WTC11 (cell line): ENCODE measurements around the gene JAZF1. TPM values are rescaled to one million over a fixed set of nuclear protein-coding genes. Genes with fewer than 3 reads are reported as not detected.

Experiments
- ATAC-seq: fragments of 200-7000 bp; cut with Tn5 transposase; 2 replicates; pipeline ENCODE4 v1.10.0; 2021; ENCODE audit warnings: mild to moderate bottlenecking, moderate library complexity
- CTCF ChIA-PET: fragments of 300-600 bp; sonication (Branson Sonifier 250); formaldehyde crosslinking; loops from one replicate; lab custom pipeline; 2021; ENCODE audit warnings: antibody characterized with exemption; lab: Charles Lee
- POLR2A ChIA-PET: fragments of 350-600 bp; sonication (Branson Sonifier 250); formaldehyde crosslinking; loops from one replicate; lab custom pipeline; 2021; ENCODE audit warnings: antibody characterized with exemption; lab: Charles Lee
- DNase-seq: peaks from one replicate; pipeline ENCODE4 v3.0.0; 2021; ENCODE audit warnings: low spot score
- H3K27ac Mint-ChIP-seq: 2 replicates; pipeline ENCODE4 v1.8.0; 2021; ENCODE audit warnings: mixed read lengths
- H3K27me3 Mint-ChIP-seq: 2 replicates; pipeline ENCODE4 v1.8.0; 2021; ENCODE audit warnings: low read depth, mild to moderate bottlenecking, moderate library complexity, mixed read lengths
- H3K36me3 Mint-ChIP-seq: 2 replicates; pipeline ENCODE4 v1.8.0; 2021; ENCODE audit warnings: mixed read lengths
- H3K4me1 Mint-ChIP-seq: 2 replicates; pipeline ENCODE4 v1.8.0; 2022; ENCODE audit warnings: mixed read lengths
- H3K4me3 Mint-ChIP-seq: 2 replicates; pipeline ENCODE4 v1.8.0; 2021; ENCODE audit warnings: mild to moderate bottlenecking, moderate library complexity, mixed read lengths
- H3K9me3 Mint-ChIP-seq: 2 replicates; pipeline ENCODE4 v1.8.0; 2021; ENCODE audit warnings: mixed read lengths
- ATF1 ChIP-seq: sonication (generic); formaldehyde crosslinking; IDR thresholded peaks from 2 replicates; pipeline ENCODE4 v1.8.1; 2023; ENCODE audit warnings: mild to moderate bottlenecking, moderate library complexity, missing genetic modification reagents
- ELF4 ChIP-seq: sonication (generic); formaldehyde crosslinking; IDR thresholded peaks from 2 replicates; pipeline ENCODE4 v1.8.1; 2022; ENCODE audit warnings: low read depth, mild to moderate bottlenecking, moderate library complexity, missing genetic modification reagents
- PRDM15 ChIP-seq: sonication (generic); formaldehyde crosslinking; IDR thresholded peaks from 2 replicates; pipeline ENCODE4 v1.8.0; 2022; ENCODE audit warnings: missing genetic modification reagents
- USF1 ChIP-seq: sonication (generic); formaldehyde crosslinking; IDR thresholded peaks from 2 replicates; pipeline ENCODE4 v1.8.0; 2022; ENCODE audit warnings: mild to moderate bottlenecking, missing genetic modification reagents
- ZNF219 ChIP-seq: sonication (generic); formaldehyde crosslinking; IDR thresholded peaks from 2 replicates; pipeline ENCODE4 v1.8.0; 2023; ENCODE audit warnings: missing genetic modification reagents, mild to moderate bottlenecking, borderline replicate concordance
- ZNF425 ChIP-seq: fragments of 250-450 bp; sonication (Bioruptor Pico); conservative IDR thresholded peaks from 2 replicates; pipeline ENCODE4 v1.9.0; 2021; ENCODE audit warnings: mild to moderate bottlenecking
- ZSCAN18 ChIP-seq: fragments of 250-450 bp; sonication (Bioruptor Pico); IDR thresholded peaks from 2 replicates; pipeline ENCODE4 v2.1.2; 2022; ENCODE audit warnings: mild to moderate bottlenecking, moderate library complexity
- total RNA-seq: library from RNA; stranded (reverse); gene quantifications from 3 replicates; pipeline ENCODE4 v1.2.3, GENCODE V29; 2021
- TF ChIP-seq, protein P1 (sequence below): sonication (generic); formaldehyde crosslinking; IDR thresholded peaks from 2 replicates; pipeline ENCODE4 v1.8.1; 2022; ENCODE audit warnings: mild to moderate bottlenecking, missing genetic modification reagents, moderate library complexity, borderline replicate concordance
- TF ChIP-seq, protein P2 (sequence below): sonication (generic); formaldehyde crosslinking; IDR thresholded peaks from 2 replicates; pipeline ENCODE4 v1.8.1; 2023; ENCODE audit warnings: mild to moderate bottlenecking, missing genetic modification reagents, borderline replicate concordance
- TF ChIP-seq, protein P3 (sequence below): sonication (generic); formaldehyde crosslinking; IDR thresholded peaks from 2 replicates; pipeline ENCODE4 v1.8.1; 2022; ENCODE audit warnings: low read depth, mild to moderate bottlenecking, moderate library complexity, missing genetic modification reagents, borderline replicate concordance

Gene JAZF1
- total RNA-seq, 1 experiment from 2014 or later = 19.0 TPM

- TF ChIP-seq, protein P1, sequence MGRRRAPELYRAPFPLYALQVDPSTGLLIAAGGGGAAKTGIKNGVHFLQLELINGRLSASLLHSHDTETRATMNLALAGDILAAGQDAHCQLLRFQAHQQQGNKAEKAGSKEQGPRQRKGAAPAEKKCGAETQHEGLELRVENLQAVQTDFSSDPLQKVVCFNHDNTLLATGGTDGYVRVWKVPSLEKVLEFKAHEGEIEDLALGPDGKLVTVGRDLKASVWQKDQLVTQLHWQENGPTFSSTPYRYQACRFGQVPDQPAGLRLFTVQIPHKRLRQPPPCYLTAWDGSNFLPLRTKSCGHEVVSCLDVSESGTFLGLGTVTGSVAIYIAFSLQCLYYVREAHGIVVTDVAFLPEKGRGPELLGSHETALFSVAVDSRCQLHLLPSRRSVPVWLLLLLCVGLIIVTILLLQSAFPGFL (CRISPR knock-in tag) = no peak
- TF ChIP-seq, protein P2, sequence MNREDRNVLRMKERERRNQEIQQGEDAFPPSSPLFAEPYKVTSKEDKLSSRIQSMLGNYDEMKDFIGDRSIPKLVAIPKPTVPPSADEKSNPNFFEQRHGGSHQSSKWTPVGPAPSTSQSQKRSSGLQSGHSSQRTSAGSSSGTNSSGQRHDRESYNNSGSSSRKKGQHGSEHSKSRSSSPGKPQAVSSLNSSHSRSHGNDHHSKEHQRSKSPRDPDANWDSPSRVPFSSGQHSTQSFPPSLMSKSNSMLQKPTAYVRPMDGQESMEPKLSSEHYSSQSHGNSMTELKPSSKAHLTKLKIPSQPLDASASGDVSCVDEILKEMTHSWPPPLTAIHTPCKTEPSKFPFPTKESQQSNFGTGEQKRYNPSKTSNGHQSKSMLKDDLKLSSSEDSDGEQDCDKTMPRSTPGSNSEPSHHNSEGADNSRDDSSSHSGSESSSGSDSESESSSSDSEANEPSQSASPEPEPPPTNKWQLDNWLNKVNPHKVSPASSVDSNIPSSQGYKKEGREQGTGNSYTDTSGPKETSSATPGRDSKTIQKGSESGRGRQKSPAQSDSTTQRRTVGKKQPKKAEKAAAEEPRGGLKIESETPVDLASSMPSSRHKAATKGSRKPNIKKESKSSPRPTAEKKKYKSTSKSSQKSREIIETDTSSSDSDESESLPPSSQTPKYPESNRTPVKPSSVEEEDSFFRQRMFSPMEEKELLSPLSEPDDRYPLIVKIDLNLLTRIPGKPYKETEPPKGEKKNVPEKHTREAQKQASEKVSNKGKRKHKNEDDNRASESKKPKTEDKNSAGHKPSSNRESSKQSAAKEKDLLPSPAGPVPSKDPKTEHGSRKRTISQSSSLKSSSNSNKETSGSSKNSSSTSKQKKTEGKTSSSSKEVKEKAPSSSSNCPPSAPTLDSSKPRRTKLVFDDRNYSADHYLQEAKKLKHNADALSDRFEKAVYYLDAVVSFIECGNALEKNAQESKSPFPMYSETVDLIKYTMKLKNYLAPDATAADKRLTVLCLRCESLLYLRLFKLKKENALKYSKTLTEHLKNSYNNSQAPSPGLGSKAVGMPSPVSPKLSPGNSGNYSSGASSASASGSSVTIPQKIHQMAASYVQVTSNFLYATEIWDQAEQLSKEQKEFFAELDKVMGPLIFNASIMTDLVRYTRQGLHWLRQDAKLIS (CRISPR knock-in tag) = no peak
- TF ChIP-seq, protein P3, sequence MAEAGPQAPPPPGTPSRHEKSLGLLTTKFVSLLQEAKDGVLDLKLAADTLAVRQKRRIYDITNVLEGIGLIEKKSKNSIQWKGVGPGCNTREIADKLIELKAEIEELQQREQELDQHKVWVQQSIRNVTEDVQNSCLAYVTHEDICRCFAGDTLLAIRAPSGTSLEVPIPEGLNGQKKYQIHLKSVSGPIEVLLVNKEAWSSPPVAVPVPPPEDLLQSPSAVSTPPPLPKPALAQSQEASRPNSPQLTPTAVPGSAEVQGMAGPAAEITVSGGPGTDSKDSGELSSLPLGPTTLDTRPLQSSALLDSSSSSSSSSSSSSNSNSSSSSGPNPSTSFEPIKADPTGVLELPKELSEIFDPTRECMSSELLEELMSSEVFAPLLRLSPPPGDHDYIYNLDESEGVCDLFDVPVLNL = no peak
- TF ChIP-seq ATF1 (CRISPR knock-in tag) = no peak
These were observed 9.6 kb upstream of the JAZF1 start (continued) for GRCh38 chr7:28190077-28190710.

GRCh38 chr7:28187012-28187411, 6.4 kb upstream of the JAZF1 start:
- peaks cover 34% of the 10 kb centered on the region for H3K4me1 Mint-ChIP-seq
- H3K36me3 Mint-ChIP-seq = no peaks in the 10 kb centered on the region
- H3K27me3 Mint-ChIP-seq = peaks cover 9% of the 10 kb centered on the region
- ATAC-seq = no peak
- TF ChIP-seq USF1 (CRISPR knock-in tag) (no peak), ZNF425 (CRISPR knock-in tag) (no peak), ZSCAN18 (CRISPR knock-in tag) (no peak), PRDM15 (CRISPR knock-in tag) (no peak), ELF4 (no peak), ZNF219 (no peak)
- TF ChIP-seq, all 79 proteins: peak for 0
- ChIA-PET POLR2A (no interaction called here), CTCF (no interaction called here)
- no peak for DNase-seq
- no peak overlapping the region for H3K27ac Mint-ChIP-seq
- no peak overlapping the region for H3K4me3 Mint-ChIP-seq
- H3K9me3 Mint-ChIP-seq = peaks cover 2% of the 10 kb centered on the region; the same call in 1 of the 2 replicates
